GM23248 (cell line): ENCODE data around the gene HIGD2A. TPM values are rescaled to one million over a fixed set of nuclear protein-coding genes. Genes with fewer than 3 reads are reported as not detected.

Experiments used
- DNase-seq: peaks from one replicate; pipeline ENCODE4 v3.0.0-alpha.2; 2015
- H2AFZ ChIP-seq: fragments of 200-600 bp; sonication (generic); 2 replicates; pipeline ENCODE4 v1.6.1; 2016; ENCODE audit warnings: antibody characterized with exemption
- H3F3A ChIP-seq: fragments of 200-600 bp; sonication (generic); 2 replicates; pipeline ENCODE4 v1.6.1; 2016; ENCODE audit warnings: mild to moderate bottlenecking, antibody characterized with exemption, mixed run types; ENCODE audit not compliant: insufficient read depth
- H3K27ac ChIP-seq: fragments of 200-600 bp; sonication (generic); 2 replicates; pipeline ENCODE4 v1.5.1; 2016; ENCODE audit warnings: mild to moderate bottlenecking
- H3K27me3 ChIP-seq: fragments of 200-600 bp; sonication (generic); replicated peaks from 2 replicates; pipeline ENCODE4 v1.6.1; 2016; ENCODE audit warnings: mild to moderate bottlenecking; ENCODE audit not compliant: insufficient read depth
- H3K36me3 ChIP-seq: fragments of 200-600 bp; sonication (generic); 2 replicates; pipeline ENCODE4 v1.6.1; 2016; ENCODE audit warnings: low read depth, mild to moderate bottlenecking
- H3K4me1 ChIP-seq: fragments of 200-600 bp; sonication (generic); 2 replicates; pipeline ENCODE4 v1.6.1; 2016; ENCODE audit warnings: mild to moderate bottlenecking; ENCODE audit not compliant: insufficient read depth
- H3K4me2 ChIP-seq: fragments of 200-600 bp; sonication (generic); one replicate; pipeline ENCODE4 v1.6.1; 2016; ENCODE audit warnings: mild to moderate bottlenecking; ENCODE audit not compliant: unreplicated experiment
- H3K4me3 ChIP-seq: fragments of 200-600 bp; sonication (generic); 2 replicates; pipeline ENCODE4 v1.5.1; 2016; ENCODE audit warnings: mild to moderate bottlenecking
- H3K79me2 ChIP-seq: fragments of 200-600 bp; sonication (generic); 2 replicates; pipeline ENCODE4 v1.6.1; 2016; ENCODE audit warnings: mild to moderate bottlenecking; ENCODE audit not compliant: insufficient read depth
- H3K9ac ChIP-seq: fragments of 200-600 bp; sonication (generic); 2 replicates; pipeline ENCODE4 v1.6.1; 2016; ENCODE audit warnings: mild to moderate bottlenecking
- H3K9me2 ChIP-seq: fragments of 200-600 bp; sonication (generic); 2 replicates; pipeline ENCODE4 v1.6.1; 2016; ENCODE audit warnings: mixed run types, mild to moderate bottlenecking, moderate library complexity; ENCODE audit not compliant: insufficient read depth
- H3K9me3 ChIP-seq: fragments of 200-600 bp; sonication (generic); one replicate; pipeline ENCODE4 v1.6.1; 2017; ENCODE audit warnings: low read depth
- H4K20me1 ChIP-seq: fragments of 200-600 bp; sonication (generic); 2 replicates; pipeline ENCODE4 v1.6.0; 2016; ENCODE audit not compliant: insufficient read depth
- EZH2 ChIP-seq: fragments of 200-600 bp; sonication (generic); IDR thresholded peaks from 2 replicates; pipeline ENCODE4 v1.6.1; 2018; ENCODE audit warnings: antibody characterized with exemption, mild to moderate bottlenecking; ENCODE audit not compliant: insufficient read depth, poor library complexity, severe bottlenecking
- EZH2phosphoT487 ChIP-seq: fragments of 200-600 bp; sonication (generic); IDR thresholded peaks from 2 replicates; pipeline ENCODE4 v1.6.1; 2018; ENCODE audit warnings: antibody characterized with exemption, moderate library complexity, mild to moderate bottlenecking, low read depth; ENCODE audit not compliant: insufficient read depth
- WGBS, 2 experiments: methylation state at CpG; one replicate each; pipeline ENCODE4 v1.1.6; 2015 to 2017; ENCODE audit warnings: low lambda C conversion rate in 2 of 2, low coverage in 1 of 2; ENCODE audit errors: missing lambda C conversion rate in 2 of 2; 5-methylcytosine and 5-hydroxymethylcytosine counted together
- in situ Hi-C: fragments of 300-500 bp; cut with MboI; formaldehyde crosslinking; loops from 2 replicates; pipeline ENCODE4 v1.15.0; 2020
- polyA plus RNA-seq: library from polyadenylated mRNA; unstranded; fragments of >200 nt; fragmentation: Nextera tagmentation; extraction: Ambion mirVana; gene quantifications from 2 replicates; pipeline ENCODE4 v1.2.1, GENCODE V29; 2016
- total RNA-seq: library from RNA; depleted of rRNA; stranded (reverse); fragments of >200 nt; shearing (Covaris generic); gene quantifications from 2 replicates; pipeline ENCODE4 v1.2.3, GENCODE V29; 2014

Gene HIGD2A
- total and polyA plus RNA-seq, 2 experiments from 2014 or later = 72.1 to 117 TPM

DNA sequence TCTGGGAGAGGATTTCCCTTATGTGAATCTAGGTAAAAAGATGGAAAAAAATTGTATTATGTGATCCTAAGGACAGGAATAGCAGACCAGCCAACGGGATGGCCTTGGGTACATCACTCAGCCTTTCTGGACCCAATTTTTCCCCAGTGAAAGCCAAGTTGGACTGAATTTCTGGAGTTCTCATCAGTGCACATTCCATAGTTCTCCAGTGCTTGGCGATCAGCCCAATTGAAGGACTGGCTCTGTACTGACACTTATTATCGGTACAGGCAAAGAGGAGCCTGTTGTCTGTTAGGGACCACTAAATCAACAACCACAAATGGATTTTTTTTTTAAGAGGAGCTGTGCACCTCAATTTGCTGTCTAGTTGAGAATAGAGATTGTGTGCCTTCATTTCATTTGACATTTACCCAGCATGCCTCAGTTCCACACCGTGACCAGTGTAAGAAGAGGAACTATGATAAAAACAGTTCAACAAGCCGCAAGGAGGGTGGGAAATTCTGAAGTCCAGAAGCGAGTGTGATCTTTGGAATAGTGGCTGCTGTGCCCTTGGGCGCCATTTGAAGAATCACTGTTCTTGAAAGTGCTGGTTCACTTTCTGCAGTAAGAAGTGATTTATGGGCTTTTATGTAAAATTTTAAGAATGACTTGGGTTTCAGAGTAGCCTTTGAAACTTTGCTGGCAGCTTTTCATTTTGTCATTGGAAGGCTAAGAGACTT lies 15.3 kb upstream of the HIGD2A start:
- 36 to 37% methylated on average over 7 of the region's 7 CpGs for WGBS, 2 experiments
- in situ Hi-C loops = no loop called here
- Histone ChIP-seq H3K27me3 (no peaks in the 10 kb centered on the region), H3K9ac (no peak overlapping the region), H3K36me3 (0 out of 2 replicates have a peak, but pooled peaks cover 13% of the 10 kb centered on the region), H4K20me1 (no peaks in the 10 kb centered on the region), H2AFZ (no peak overlapping the region), H3K4me3 (no peak overlapping the region), H3K9me2 (no peaks in the 10 kb centered on the region), H3K4me1 (no peaks in the 10 kb centered on the region), H3K27ac (no peak overlapping the region), H3K79me2 (no peaks in the 10 kb centered on the region), H3K9me3 (no peaks in the 10 kb centered on the region), H3K4me2 (no peak overlapping the region), H3F3A (peaks cover 11% of the 10 kb centered on the region; the same call in 1 of the 2 replicates)
- TF ChIP-seq EZH2 = no peak
- TF ChIP-seq EZH2phosphoT487 = no peak
- no peak for DNase-seq

DNA sequence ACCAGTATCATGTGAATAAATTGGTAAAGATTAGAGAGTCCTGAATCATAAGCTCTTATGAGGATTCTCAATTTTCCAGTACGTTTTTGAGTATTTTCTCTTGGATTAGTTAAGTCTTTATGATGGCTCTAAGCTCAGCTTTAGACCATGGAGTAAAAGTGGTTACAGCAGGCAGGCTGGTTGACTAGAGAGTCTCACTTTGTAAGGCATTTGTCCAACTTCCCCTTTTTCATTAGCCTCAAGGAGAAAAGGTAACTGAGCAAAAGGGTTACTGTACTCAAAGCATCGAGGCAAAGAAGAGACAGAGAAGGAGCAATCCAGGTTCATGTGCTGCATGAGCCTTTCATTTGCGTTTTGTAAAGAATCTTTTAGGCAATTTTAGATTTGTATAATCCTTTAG lies 8.7 kb upstream of the HIGD2A start:
- Histone ChIP-seq H3K27me3 (no peaks in the 10 kb centered on the region), H3K79me2 (peaks cover 10% of the 10 kb centered on the region), H3K4me1 (no peaks in the 10 kb centered on the region), H3K27ac (no peak overlapping the region), H3K9me2 (no peaks in the 10 kb centered on the region), H3F3A (0 out of 2 replicates have a peak, but pooled peaks cover 11% of the 10 kb centered on the region), H3K9me3 (no peaks in the 10 kb centered on the region), H3K9ac (no peak overlapping the region), H3K4me2 (no peak overlapping the region), H4K20me1 (no peaks in the 10 kb centered on the region), H2AFZ (no peak overlapping the region), H3K4me3 (no peak overlapping the region), H3K36me3 (peaks cover 13% of the 10 kb centered on the region; the same call in 1 of the 2 replicates)
- no peak for DNase-seq
- in situ Hi-C loops = no loop called here
- WGBS, 2 experiments = 74 to 82% methylated on average over 3 of the region's 3 CpGs
- no peak for TF ChIP-seq EZH2
- TF ChIP-seq EZH2phosphoT487 = no peak

DNA sequence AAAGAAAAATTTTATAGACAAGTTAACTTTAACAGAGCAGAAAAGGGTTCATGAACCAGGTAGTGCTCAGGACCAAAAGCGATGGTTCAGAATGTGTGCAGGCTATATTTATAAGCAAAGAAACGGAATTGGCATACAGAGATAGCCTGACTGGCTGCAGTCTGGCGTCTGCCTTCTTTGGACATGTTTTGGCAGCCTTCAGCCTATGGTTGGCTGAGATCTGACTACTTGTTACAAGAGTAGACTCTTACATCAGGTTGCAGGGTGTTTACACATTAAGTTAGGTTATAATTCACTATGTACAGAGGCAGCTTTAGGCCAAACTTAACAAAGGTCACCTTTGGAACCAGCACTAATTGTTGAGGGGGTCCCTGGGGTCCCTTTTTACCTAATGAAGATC lies 7.1 kb upstream of the HIGD2A start:
- peaks cover 19% of the 10 kb centered on the region; the same call in 1 of the 2 replicates for H3K36me3 ChIP-seq
- in situ Hi-C loops = no loop called here

DNA sequence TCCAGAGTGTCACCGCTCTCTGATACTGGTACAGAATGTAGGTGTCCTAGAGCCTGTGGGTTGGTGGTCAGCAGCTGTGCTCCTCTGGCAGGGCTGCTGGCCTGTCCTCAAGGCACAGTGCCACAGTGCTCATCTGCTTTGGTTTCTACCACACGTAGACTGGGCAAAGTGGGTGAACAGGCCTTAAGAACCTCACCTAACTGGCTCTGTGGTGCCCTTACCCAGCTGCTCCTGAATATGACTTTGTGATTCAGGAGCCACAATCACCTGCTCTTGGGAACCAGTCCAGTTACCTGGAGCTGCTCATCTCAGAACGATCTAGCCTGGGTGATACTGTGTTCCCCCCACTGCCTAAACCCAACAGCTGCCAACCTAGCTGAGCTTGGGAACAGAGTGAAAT lies 6.6 kb upstream of the HIGD2A start:
- in situ Hi-C loops = no loop called here
- H3K36me3 ChIP-seq = peaks cover 19% of the 10 kb centered on the region; the same call in 1 of the 2 replicates

More for the DNA sequence above, 7.1 kb upstream of the HIGD2A start:
- no peak for TF ChIP-seq EZH2
- no peak for TF ChIP-seq EZH2phosphoT487
- Histone ChIP-seq H2AFZ (no peak overlapping the region), H3K9me2 (no peaks in the 10 kb centered on the region), H3K27ac (no peak overlapping the region), H4K20me1 (no peaks in the 10 kb centered on the region), H3K9me3 (no peaks in the 10 kb centered on the region), H3F3A (0 out of 2 replicates have a peak, but pooled peaks cover 11% of the 10 kb centered on the region), H3K79me2 (peaks cover 26% of the 10 kb centered on the region), H3K4me1 (peaks cover 6% of the 10 kb centered on the region; the same call in 1 of the 2 replicates), H3K9ac (no peak overlapping the region), H3K4me2 (no peak overlapping the region), H3K27me3 (no peaks in the 10 kb centered on the region), H3K4me3 (no peak overlapping the region)
- DNase-seq = no peak
- 90 to 92% methylated on average over 3 of the region's 3 CpGs for WGBS, 2 experiments

More for the DNA sequence above, 6.6 kb upstream of the HIGD2A start:
- Histone ChIP-seq H3K9me3 (no peaks in the 10 kb centered on the region), H3K79me2 (peaks cover 31% of the 10 kb centered on the region), H4K20me1 (no peaks in the 10 kb centered on the region), H3K9ac (no peak overlapping the region), H3K4me2 (no peak overlapping the region), H3K27ac (no peak overlapping the region), H3K4me1 (peaks cover 11% of the 10 kb centered on the region; the same call in 1 of the 2 replicates), H2AFZ (no peak overlapping the region), H3F3A (0 out of 2 replicates have a peak, but pooled peaks cover 11% of the 10 kb centered on the region), H3K4me3 (no peak overlapping the region), H3K9me2 (no peaks in the 10 kb centered on the region), H3K27me3 (no peaks in the 10 kb centered on the region)
- no peak for DNase-seq
- 100% methylated on average over 3 of the region's 3 CpGs for WGBS, 2 experiments
- TF ChIP-seq EZH2 (no peak), EZH2phosphoT487 (no peak)
